ENCODE results near the gene OOSP4A. TPM values are rescaled to one million over a fixed set of nuclear protein-coding genes. Genes with fewer than 3 reads are reported as not detected.

The OOSP4A gene
- total and polyA plus RNA-seq, 4 donors, result 0.40 TPM; not detected in 3

DNA sequence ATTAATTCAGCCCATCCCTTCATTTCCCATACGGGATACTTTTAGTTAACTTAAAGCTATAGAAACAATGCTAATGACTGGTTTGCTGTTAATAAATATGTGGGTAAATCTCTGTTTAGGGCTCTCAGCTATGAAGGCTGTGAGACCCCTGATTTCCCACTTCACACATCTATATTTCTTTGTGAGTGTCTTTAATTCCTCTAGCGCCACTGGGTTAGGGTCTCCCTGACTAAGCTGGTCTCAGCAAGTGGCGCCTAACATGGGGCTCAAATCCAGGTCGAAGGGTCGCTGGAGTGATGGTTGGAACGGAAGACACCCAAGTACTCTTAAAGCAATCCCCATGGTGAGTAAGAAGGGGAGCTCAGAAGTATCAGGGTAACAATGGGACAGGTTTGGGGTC, 40.0 kb upstream of the OOSP4A start:
- TF ChIP-seq, protein P1, sequence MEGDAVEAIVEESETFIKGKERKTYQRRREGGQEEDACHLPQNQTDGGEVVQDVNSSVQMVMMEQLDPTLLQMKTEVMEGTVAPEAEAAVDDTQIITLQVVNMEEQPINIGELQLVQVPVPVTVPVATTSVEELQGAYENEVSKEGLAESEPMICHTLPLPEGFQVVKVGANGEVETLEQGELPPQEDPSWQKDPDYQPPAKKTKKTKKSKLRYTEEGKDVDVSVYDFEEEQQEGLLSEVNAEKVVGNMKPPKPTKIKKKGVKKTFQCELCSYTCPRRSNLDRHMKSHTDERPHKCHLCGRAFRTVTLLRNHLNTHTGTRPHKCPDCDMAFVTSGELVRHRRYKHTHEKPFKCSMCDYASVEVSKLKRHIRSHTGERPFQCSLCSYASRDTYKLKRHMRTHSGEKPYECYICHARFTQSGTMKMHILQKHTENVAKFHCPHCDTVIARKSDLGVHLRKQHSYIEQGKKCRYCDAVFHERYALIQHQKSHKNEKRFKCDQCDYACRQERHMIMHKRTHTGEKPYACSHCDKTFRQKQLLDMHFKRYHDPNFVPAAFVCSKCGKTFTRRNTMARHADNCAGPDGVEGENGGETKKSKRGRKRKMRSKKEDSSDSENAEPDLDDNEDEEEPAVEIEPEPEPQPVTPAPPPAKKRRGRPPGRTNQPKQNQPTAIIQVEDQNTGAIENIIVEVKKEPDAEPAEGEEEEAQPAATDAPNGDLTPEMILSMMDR (IDR thresholded peaks at IDR 0.05; ENCODE audit: control extremely low read depth, extremely low read depth), result no peak
- Histone ChIP-seq H3K36me3 (ENCODE audit: control insufficient read depth in 4 of 4, insufficient read depth in 4 of 4, low read length in 4 of 4) (no peaks in the 10 kb centered on the region), H3K4me3 (no peak overlapping the region), H3K9me3 (ENCODE audit: control insufficient read depth in 4 of 4, insufficient read depth in 3 of 4, low read length in 3 of 4) (peaks cover 0 to 24% (median 13%) of the 10 kb centered on the region in 4 donors), H3K27me3 (ENCODE audit: control insufficient read depth in 3 of 3, insufficient read depth in 3 of 3, low read length in 2 of 3) (no peaks in the 10 kb centered on the region), H3K9ac (ENCODE audit: insufficient read depth in 1 of 2, low read length in 2 of 2) (no peak overlapping the region), H3K27ac (ENCODE audit: low read depth in 1 of 2, low read length in 1 of 2) (no peak overlapping the region), H3K4me1 (ENCODE audit: control insufficient read depth in 5 of 5, insufficient read depth in 5 of 5, low read length in 5 of 5) (no peaks in the 10 kb centered on the region)
- WGBS, 2 donors, result 94 to 95% methylated on average over 6 of the region's 6 CpGs
- ATAC-seq (ENCODE audit: insufficient read depth, low FRiP score) (no peak), DNase-seq (peak in 1 of 3 donors; percentile 6)

DNA sequence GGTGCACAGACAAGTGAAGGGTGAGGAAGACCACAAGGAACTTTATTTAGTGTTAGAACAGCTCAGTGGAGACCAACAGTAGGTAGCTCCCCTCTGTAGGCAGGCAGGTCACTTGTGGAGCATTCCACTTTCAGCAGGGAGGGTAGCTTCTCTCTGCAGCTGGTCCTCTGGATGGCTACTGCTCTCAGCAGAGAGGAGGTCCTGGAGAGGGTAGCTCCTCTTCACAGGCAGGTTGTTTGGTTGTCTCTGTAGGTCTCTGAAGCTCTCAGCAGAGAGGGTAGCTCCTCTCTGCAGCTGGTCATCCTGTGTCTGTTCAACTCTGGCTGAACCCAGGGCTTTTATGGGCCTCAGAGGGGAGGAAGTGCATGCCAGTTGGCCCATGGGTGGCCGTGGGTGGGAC, 32.1 kb upstream of the OOSP4A start:
- TF ChIP-seq, protein P1 (IDR thresholded peaks at IDR 0.05; ENCODE audit: control extremely low read depth, extremely low read depth), result no peak
- ATAC-seq (ENCODE audit: insufficient read depth, low FRiP score), result no peak
- 83% methylated on average over 1 of the region's 1 CpG for WGBS, 2 donors

DNA sequence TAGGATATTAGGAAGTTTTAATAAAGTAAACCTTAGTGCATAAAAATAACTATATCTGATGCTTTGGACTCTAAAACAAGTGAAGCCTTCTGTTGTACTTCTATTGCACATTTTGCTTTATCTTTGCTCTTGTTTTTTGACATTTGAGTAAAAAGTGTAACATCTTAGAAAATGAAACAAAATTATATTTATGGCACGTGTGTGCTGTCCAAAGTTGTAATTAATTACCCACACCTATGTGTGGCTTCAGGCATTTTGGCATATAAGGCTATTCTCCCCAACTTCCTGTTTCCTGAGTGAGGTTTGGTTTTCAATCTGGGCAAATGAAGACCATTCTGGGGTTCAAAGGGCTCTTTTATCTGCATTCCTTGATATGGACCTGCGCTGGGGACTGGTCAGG, 25.7 kb upstream of the OOSP4A start, which contains the start of gene OOSP1:
Gene OOSP1 (plus strand): TSS at position 301 of the 400 bp plus-strand sequence. CDS start 23 bp downstream, at position 324.
- no peak for ATAC-seq (ENCODE audit: insufficient read depth, low FRiP score)
- DNase-seq, result no peak
- H3K27ac ChIP-seq (ENCODE audit: low read depth in 1 of 2, low read length in 1 of 2), result no peak within 1 kb of the TSS
- H3K27me3 ChIP-seq (ENCODE audit: control insufficient read depth in 3 of 3, insufficient read depth in 3 of 3, low read length in 2 of 3), result no peaks in the 10 kb centered on the region
- WGBS, 2 donors, result 57 to 59% methylated on average over 2 of the region's 2 CpGs
- no peaks in the 10 kb centered on the region for H3K4me1 ChIP-seq (ENCODE audit: control insufficient read depth in 5 of 5, insufficient read depth in 5 of 5, low read length in 5 of 5)
- H3K9me3 ChIP-seq (ENCODE audit: control insufficient read depth in 4 of 4, insufficient read depth in 3 of 4, low read length in 3 of 4), result no peaks in the 10 kb centered on the region
- no peak within 1 kb of the TSS for H3K9ac ChIP-seq (ENCODE audit: insufficient read depth in 1 of 2, low read length in 2 of 2)
- no peak within 1 kb of the TSS for H3K4me3 ChIP-seq
- TF ChIP-seq, protein P1 (IDR thresholded peaks at IDR 0.05; ENCODE audit: control extremely low read depth, extremely low read depth), result no peak
- H3K36me3 ChIP-seq (ENCODE audit: control insufficient read depth in 4 of 4, insufficient read depth in 4 of 4, low read length in 4 of 4), result no peaks in the 10 kb centered on the region

More for the DNA sequence above, 32.1 kb upstream of the OOSP4A start:
- DNase-seq, result no peak
- Histone ChIP-seq H3K9me3 (ENCODE audit: control insufficient read depth in 4 of 4, insufficient read depth in 3 of 4, low read length in 3 of 4) (peaks cover 0 to 13% (median 2%) of the 10 kb centered on the region in 4 donors), H3K27me3 (ENCODE audit: control insufficient read depth in 3 of 3, insufficient read depth in 3 of 3, low read length in 2 of 3) (no peaks in the 10 kb centered on the region), H3K27ac (ENCODE audit: low read depth in 1 of 2, low read length in 1 of 2) (no peak overlapping the region), H3K4me3 (no peak overlapping the region), H3K36me3 (ENCODE audit: control insufficient read depth in 4 of 4, insufficient read depth in 4 of 4, low read length in 4 of 4) (no peaks in the 10 kb centered on the region), H3K9ac (ENCODE audit: insufficient read depth in 1 of 2, low read length in 2 of 2) (no peak overlapping the region), H3K4me1 (ENCODE audit: control insufficient read depth in 5 of 5, insufficient read depth in 5 of 5, low read length in 5 of 5) (no peaks in the 10 kb centered on the region)

DNA sequence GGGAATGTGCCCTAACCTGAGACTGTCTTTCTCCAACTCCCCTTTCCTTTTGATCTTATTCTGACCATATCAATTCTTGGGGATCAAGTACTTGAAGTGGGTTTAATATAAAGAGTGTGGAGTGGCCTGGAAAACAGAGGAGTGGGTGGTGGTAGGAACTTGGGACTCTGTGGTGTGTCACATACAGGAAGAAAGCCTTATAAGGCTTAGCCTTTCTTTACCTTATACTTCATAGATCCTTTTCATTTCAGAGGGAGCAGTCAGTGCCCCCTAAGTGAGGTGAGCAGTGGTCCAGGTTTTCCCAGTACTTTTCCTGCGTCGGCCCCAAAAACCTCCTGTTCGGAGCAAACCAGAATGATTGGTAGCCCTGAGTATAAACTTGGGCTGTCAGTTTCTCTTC, 25.1 kb upstream of the OOSP4A start:
- ATAC-seq (ENCODE audit: insufficient read depth, low FRiP score), result no peak
- H3K9me3 ChIP-seq (ENCODE audit: control insufficient read depth in 4 of 4, insufficient read depth in 3 of 4, low read length in 3 of 4), result no peaks in the 10 kb centered on the region
- no peaks in the 10 kb centered on the region for H3K4me1 ChIP-seq (ENCODE audit: control insufficient read depth in 5 of 5, insufficient read depth in 5 of 5, low read length in 5 of 5)

More for the DNA sequence above, 25.1 kb upstream of the OOSP4A start:
- Histone ChIP-seq H3K9ac (ENCODE audit: insufficient read depth in 1 of 2, low read length in 2 of 2) (no peak overlapping the region), H3K27me3 (ENCODE audit: control insufficient read depth in 3 of 3, insufficient read depth in 3 of 3, low read length in 2 of 3) (no peaks in the 10 kb centered on the region), H3K4me3 (no peak overlapping the region), H3K27ac (ENCODE audit: low read depth in 1 of 2, low read length in 1 of 2) (no peak overlapping the region), H3K36me3 (ENCODE audit: control insufficient read depth in 4 of 4, insufficient read depth in 4 of 4, low read length in 4 of 4) (no peaks in the 10 kb centered on the region)
- 73 to 97% methylated on average over 3 of the region's 3 CpGs for WGBS, 2 donors
- TF ChIP-seq, protein P1 (IDR thresholded peaks at IDR 0.05; ENCODE audit: control extremely low read depth, extremely low read depth), result no peak
- DNase-seq, result no peak

Measured in lung (tissue), 12 donors.